HG03039 (cell line): ENCODE measurements around the gene LRP1.
A peak's percentile ranks its signal among the peaks of the same experiment; 100 is the strongest.

ENCODE experiments used
- ATAC-seq: cut with Tn5 transposase; IDR thresholded peaks from one replicate; pipeline ENCODE4 v1.9.1; 2021; ENCODE audit warnings: mild to moderate bottlenecking, moderate library complexity; ENCODE audit not compliant: unreplicated experiment

The LRP1 gene

DNA sequence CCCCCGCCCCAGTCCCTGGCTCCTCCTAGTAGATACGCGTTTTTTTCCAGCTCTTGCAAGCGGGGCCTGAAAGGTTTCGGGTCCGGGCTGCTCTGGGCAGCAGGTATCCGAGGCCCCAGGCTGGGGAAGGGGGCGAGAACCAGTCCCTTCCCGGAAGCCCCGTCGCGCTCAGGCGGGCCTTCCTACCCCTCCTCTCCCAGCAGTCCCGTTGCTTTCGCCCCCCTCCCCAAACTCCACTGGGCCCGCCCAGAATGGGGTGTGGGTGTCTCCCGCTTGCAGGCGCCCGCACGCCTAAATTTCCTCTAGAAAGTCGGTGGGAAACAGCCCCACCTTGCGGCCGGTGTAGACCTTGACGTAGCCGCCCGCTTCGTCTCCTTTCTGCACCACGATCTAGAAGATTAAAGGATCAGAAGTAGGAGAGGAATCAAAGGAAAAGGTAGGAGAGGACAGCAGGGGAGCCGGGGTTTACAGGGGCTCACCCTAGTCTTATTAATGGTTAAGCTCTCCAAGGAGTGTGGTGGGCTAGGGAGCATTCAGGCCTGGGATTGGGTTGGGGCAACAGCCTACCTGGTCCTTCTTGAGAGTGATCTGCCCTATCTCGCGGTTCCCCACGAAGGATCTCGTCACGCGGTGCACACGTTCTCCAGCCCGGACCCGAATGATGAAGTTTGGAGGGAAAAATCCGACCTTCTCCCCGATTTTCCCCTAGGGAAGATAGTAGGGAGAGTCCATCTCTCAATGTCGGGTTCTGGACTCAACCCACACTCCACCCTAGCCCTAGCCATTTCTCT lies 115.4 kb downstream of the LRP1 start:
- ATAC-seq: peak; percentile 28

- no peak for ATAC-seq
These were observed 116.0 kb downstream of the LRP1 start for GRCh38 chr12:57244312-57244696.

GRCh38 chr12:57247041-57247440 lies 118.8 kb downstream of the LRP1 start:
- ATAC-seq: no peak

DNA sequence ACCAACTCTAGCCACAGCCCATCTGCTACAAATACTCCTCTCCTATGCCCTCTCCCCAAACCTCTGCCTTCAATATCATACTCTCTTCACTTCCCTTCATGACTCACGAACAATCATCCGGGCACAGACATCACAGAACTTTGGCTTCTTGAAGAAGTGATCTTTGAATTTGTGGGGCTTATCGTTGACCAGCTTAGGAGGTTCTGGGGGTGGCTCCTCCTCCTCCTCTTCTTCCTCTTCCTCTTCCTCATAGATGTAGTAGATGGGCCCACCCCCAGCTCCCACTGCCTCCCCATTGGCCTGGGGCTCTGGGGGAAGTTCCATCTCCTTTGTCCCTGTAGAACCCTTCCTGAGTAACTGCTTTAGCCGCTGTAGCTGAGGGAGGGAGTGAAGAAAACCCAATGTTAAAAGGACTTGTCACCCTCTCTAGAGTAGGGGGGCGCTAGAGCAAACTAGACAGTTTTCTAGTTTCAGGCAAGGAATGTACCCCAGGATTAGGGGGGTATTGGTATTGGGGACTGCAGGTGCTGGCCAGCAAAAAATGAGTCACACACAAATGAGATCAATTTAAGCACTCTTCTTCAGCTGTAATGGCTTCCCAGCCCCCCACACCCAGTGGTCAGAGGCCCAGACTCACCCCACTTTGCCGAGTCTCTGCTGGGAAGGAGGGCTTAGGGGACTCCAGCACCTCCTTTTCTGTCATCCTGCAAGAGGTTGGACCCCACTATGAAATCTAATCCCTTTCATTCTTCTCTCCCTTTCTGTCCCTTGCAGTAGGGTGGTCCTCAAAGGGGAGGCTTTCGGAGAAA lies 120.9 kb downstream of the LRP1 start:
- ATAC-seq: no peak

DNA sequence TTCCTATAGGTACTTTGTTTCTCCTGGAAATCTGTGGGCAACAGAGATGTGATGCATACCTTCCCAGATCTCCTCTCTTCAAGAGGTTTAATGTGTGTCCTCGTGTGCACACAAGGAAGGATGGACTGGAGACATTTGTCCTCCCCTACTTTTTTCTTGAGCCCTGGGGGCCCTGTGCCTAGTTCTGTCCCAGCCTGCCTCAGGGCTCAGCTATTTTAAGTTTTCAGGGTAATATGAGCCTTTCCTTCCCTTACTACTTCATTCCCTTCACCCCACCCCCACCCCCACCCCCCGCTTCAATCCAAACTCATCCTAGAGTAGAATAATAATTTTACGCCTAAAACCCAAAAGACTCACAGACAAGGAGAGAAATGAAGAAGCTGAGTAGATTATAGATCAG lies 122.3 kb downstream of the LRP1 start:
- no peak for ATAC-seq

DNA sequence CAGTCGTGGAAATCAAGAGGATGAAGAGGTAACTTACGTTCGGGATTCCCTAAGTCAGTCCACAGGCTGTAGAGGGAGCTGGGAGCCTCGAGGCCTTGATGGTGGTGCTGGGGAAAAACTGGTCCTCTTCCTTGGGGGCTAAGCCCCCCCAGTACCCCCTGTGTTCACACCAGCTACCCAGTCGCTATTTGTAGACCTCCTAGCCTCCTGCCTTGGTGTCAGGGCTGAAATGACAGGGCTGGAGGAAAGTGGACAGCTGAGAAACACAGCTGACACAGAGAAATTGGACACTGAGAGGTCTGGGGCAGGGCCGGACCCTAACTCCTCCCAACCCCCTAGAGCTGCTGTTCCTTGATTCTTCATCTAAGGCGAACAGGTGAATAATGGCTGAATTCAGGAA lies 122.7 kb downstream of the LRP1 start, which contains the start of gene STAC3:
TSS of gene STAC3 (minus strand) at position 232 of the 400 bp plus-strand sequence. CDS start 1,551 bp downstream, outside the sequence.
- no peak for ATAC-seq

DNA sequence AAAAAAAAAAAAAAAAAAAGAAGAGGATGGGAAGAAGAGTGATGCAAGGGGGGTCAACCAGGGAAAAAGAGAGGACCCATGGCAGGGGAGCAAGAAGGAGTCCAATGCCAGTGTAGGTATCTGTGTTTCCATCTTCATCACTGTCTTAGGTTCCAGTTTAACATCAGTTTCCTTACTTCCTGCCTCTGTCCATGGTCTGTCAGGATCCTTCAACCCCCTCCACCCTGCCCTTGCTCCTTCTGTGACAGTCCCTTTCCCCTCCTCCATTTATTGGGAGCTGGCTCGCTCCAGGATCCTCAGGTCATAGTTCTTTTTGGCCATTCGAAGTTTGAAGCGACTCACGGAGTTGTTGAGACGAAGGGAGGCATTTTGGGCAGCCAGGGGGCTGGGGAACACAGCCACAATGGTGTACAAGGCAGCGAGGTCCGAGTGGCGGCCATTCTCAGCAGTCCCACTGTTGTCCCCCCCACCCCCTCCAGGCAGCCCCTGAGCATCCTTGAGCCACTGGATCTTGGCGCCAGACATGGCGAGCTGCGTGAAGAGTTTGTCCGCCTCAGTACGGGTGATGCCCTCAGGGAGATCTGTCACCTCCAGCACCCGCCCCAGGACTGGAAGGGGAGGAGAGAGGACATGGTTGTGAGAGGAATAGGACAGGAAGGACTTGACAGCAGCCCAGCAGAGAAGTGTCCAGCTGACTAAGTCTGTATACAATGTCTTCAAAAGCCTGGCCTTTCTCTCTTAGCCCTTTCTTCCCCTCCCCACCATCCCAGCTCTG lies 126.4 kb downstream of the LRP1 start:
- ATAC-seq: no peak

- no peak for ATAC-seq
These were observed 127.6 kb downstream of the LRP1 start for GRCh38 chr12:57255916-57256315.

DNA sequence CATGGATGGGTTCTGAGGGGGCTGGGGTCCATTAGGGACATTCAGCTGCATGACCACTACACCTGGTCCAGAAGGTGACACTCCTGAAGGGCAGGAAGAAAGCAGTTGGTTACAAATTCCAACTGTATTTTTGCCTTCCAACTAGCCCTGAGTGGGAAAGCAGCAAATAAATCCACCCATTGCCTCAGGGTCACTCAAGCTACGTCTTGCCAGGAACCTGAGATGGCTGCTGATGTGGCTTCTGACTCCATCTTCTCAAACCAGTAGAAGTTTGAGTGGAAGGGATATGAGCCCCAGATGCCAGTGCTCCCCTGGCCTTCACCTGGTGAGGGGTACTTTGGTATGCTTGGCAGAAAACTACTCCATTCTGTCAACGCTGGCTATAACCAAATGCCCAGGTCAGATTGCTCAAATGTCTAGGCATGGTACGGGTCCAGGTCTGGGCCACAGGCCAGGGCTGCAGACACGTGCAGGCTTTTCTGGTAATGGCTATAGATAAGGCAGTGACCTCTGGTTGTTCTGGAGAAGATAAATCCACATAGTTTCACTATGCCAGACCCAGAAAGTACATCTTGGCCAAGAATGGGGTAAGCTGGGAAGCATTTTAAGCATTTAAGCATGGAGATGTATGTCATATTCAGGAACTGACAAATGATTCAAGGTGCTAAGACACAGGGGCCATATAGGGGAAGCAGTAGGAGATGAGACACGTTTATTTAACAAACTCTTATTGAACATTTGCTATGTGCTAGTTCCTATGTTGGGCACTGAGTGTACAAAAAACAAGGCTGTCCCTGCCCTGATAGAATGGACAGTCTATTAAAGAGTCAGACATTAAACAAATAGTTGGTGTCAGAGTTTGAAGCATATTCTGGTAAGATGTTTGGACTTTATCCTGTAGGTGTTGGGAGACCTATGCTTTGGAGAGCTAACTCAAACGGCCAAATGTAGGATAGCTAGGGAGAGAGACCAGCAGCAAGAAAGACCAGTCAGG lies 131.0 kb downstream of the LRP1 start:
- ATAC-seq: no peak

DNA sequence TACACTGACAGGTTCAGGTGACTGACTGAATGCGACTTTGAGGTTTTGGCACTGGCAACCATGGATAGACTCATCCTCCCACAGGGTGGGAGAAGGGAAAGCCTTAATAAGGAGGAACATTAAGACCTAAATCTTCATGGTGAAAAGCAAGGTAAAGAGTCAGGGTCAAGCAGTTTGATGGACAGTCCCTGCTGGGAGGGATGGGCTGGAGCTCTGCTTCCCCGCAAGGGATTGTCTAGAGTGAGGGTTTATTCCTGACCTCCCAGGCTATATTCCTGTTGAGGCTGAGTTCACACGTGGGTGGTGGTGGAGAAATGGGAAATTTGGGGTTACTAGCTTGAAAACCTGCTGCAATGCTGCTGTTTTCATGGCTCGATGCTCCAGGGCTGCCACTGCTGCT lies 132.1 kb downstream of the LRP1 start:
- no peak for ATAC-seq

DNA sequence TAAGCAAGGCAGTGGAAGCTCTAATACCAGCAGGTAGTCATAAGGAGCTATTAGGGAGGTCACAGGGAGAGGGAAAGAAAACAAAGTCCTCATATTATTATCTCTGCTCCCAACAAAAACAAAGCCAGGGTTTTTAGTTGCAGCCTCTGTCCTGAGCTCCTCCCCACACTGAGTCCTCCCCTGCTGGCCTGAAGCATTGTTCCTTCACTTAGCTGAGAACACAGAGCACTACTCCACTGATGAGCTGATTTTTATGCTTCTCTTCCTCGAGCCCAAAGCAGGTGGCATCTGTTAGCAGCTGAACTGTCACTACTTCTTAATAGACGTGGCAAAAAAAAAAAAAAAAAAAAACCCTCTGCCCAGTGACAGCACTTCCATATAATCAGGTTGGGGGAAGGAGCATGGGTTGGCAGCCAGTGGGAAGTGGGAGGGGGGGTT lies 133.2 kb downstream of the LRP1 start:
- ATAC-seq: no peak

DNA sequence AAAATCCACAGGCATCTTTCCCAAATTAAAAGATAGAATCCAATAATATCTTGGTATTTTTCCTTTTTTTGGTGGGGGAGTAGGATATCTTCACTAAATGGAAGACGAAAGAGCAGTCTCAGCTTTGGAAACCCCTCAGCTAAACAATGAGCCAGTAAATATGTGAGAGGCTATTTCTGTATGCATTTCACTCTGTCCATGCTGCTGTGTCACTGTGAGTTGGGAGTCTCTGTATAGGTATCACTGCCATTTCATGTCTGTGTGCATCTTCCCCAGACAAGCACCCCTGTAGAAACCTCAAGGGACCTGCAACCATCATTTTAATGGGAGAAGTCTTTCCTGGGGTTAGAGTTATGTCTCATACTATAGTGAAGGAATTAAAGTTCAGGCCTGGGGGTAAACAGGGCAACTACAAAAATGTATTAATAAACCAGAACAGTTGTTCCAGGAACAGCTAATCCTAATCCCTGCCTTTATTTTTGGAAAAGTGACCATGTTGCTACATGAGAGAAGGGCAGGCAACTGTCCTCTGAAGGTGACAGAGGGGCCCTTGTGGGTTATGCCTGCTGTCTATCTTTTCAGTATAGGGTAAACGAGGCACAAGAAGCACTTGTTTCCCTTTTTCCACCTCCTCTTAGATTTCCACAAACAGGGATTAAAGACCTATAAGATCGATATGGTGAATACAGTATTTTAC lies 134.0 kb downstream of the LRP1 start:
- no peak for ATAC-seq
